IMR-90 (cell line): ENCODE measurements around the gene BIRC5. TPM values are rescaled to one million over a fixed set of nuclear protein-coding genes. Genes with fewer than 3 reads are reported as not detected.

ENCODE experiments used
- ATAC-seq: fragments of 200-7000 bp; cut with Tn5 transposase; 2 replicates; pipeline ENCODE4 v1.9.1; 2020; ENCODE audit warnings: low read depth, mild to moderate bottlenecking, moderate library complexity
- BruUV-seq: library from RNA; stranded (reverse); fragments of 400-500 nt; replicated peaks from 2 replicates; lab custom pipeline; 2021; lab: Mats Ljungman, UMichigan
- CTCF ChIA-PET: fragments of 300-600 bp; formaldehyde crosslinking; extraction: SDS; loops from one replicate; lab custom pipeline; 2021; ENCODE audit warnings: antibody characterized with exemption; lab: Yijun Ruan, JAX
- POLR2A ChIA-PET: fragments of 300-600 bp; sonication (Branson Sonifier 250); formaldehyde crosslinking; loops from one replicate; lab custom pipeline; 2022; ENCODE audit warnings: antibody characterized with exemption; ENCODE audit not compliant: unreplicated experiment; lab: Charles Lee
- DNase-seq: peaks from one replicate; pipeline ENCODE4 v3.0.0; 2013
- H2AFZ ChIP-seq: replicated peaks from 2 replicates; pipeline ENCODE3; 2013; ENCODE audit warnings: low read length, mild to moderate bottlenecking; ENCODE audit not compliant: poor library complexity
- H2AK5ac ChIP-seq: 2 replicates; pipeline ENCODE4 v1.6.1; 2013; ENCODE audit warnings: low read depth, low read length, inconsistent platforms
- H2AK9ac ChIP-seq: replicated peaks from 2 replicates; pipeline ENCODE3; 2013; ENCODE audit warnings: mild to moderate bottlenecking, low read depth, low read length, moderate library complexity; ENCODE audit not compliant: poor library complexity
- H2BK120ac ChIP-seq: 2 replicates; pipeline ENCODE4 v1.6.1; 2013; ENCODE audit warnings: low read depth, low read length, inconsistent platforms
- H2BK15ac ChIP-seq: 3 replicates; pipeline ENCODE4 v1.6.1; 2013; ENCODE audit warnings: low read depth, low read length, inconsistent platforms
- H2BK20ac ChIP-seq: 2 replicates; pipeline ENCODE4 v1.6.1; 2013; ENCODE audit warnings: low read depth, mild to moderate bottlenecking, inconsistent platforms, low read length, moderate library complexity
- H2BK5ac ChIP-seq: 2 replicates; pipeline ENCODE4 v1.6.1; 2013; ENCODE audit warnings: mild to moderate bottlenecking, low read depth, low read length, inconsistent platforms; ENCODE audit not compliant: poor library complexity, severe bottlenecking
- H3K14ac ChIP-seq: replicated peaks from 2 replicates; pipeline ENCODE4 v1.6.1; 2013; ENCODE audit warnings: low read depth, low read length, inconsistent platforms
- H3K18ac ChIP-seq: 2 replicates; pipeline ENCODE4 v1.6.1; 2013; ENCODE audit warnings: low read depth, low read length, control low read depth
- H3K23ac ChIP-seq: 2 replicates; pipeline ENCODE4 v1.6.1; 2013; ENCODE audit warnings: low read depth, low read length, inconsistent platforms
- H3K27ac ChIP-seq: 2 replicates; pipeline ENCODE4 v1.5.1; 2013; ENCODE audit warnings: mild to moderate bottlenecking, control low read depth, low read length; ENCODE audit not compliant: insufficient read depth
- H3K27me3 ChIP-seq: 2 replicates; pipeline ENCODE4 v1.6.1; 2013; ENCODE audit warnings: low read length; ENCODE audit not compliant: control insufficient read depth, insufficient read depth
- H3K36me3 ChIP-seq: 2 replicates; pipeline ENCODE4 v1.6.1; 2013; ENCODE audit warnings: low read length, mixed read lengths; ENCODE audit not compliant: control insufficient read depth, insufficient read depth
- H3K4ac ChIP-seq: 2 replicates; pipeline ENCODE4 v1.6.1; 2013; ENCODE audit warnings: low read depth, low read length, inconsistent platforms
- H3K4me1 ChIP-seq: 2 replicates; pipeline ENCODE4 v1.6.1; 2013; ENCODE audit warnings: low read length, mixed read lengths; ENCODE audit not compliant: control insufficient read depth, insufficient read depth
- H3K4me2 ChIP-seq: 2 replicates; pipeline ENCODE4 v1.6.1; 2013; ENCODE audit warnings: low read depth, mild to moderate bottlenecking, control low read depth, low read length, moderate library complexity
- H3K4me3 ChIP-seq: 2 replicates; pipeline ENCODE4 v1.5.1; 2013; ENCODE audit warnings: low read depth, mild to moderate bottlenecking, control low read depth, low read length, moderate library complexity; ENCODE audit not compliant: insufficient read depth
- H3K56ac ChIP-seq: 2 replicates; pipeline ENCODE4 v1.6.1; 2013; ENCODE audit warnings: low read length, inconsistent platforms; ENCODE audit not compliant: insufficient read depth; ENCODE audit errors: extremely low read depth
- H3K79me1 ChIP-seq, 2 experiments: 2 replicates each; pipeline ENCODE4 v1.6.1; 2013; ENCODE audit warnings: low read length in 2 of 2, inconsistent platforms in 1 of 2, low read depth in 1 of 2
- H3K9ac ChIP-seq: 2 replicates; pipeline ENCODE4 v1.6.1; 2013; ENCODE audit warnings: low read depth, low read length, control low read depth
- H3K9me1 ChIP-seq: 2 replicates; pipeline ENCODE4 v1.6.1; 2013; ENCODE audit warnings: low read length, inconsistent platforms; ENCODE audit not compliant: insufficient read depth
- H3K9me3 ChIP-seq: 2 replicates; pipeline ENCODE4 v1.6.1; 2013; ENCODE audit warnings: low read length; ENCODE audit not compliant: control insufficient read depth, insufficient read depth
- H4K20me1 ChIP-seq: 2 replicates; pipeline ENCODE4 v1.6.1; 2013; ENCODE audit warnings: low read length, inconsistent platforms; ENCODE audit not compliant: insufficient read depth
- H4K5ac ChIP-seq: 2 replicates; pipeline ENCODE4 v1.6.1; 2013; ENCODE audit warnings: mild to moderate bottlenecking, low read depth, low read length, control low read depth
- H4K8ac ChIP-seq, 2 experiments: 2 replicates each; pipeline ENCODE4 v1.6.1; 2013; ENCODE audit warnings: low read depth in 2 of 2, low read length in 2 of 2, control low read depth in 1 of 2, inconsistent platforms in 1 of 2
- H4K91ac ChIP-seq: 2 replicates; pipeline ENCODE4 v1.6.1; 2013; ENCODE audit warnings: low read depth, low read length, inconsistent platforms; ENCODE audit not compliant: insufficient read depth
- BHLHE40 ChIP-seq: fragments of 150-350 bp; IDR thresholded peaks from 2 replicates; pipeline ENCODE4 v1.6.1; 2016; ENCODE audit warnings: mild to moderate bottlenecking, low read depth, low read length
- CHD1 ChIP-seq: IDR thresholded peaks from 2 replicates; pipeline ENCODE4 v1.6.1; 2012; ENCODE audit warnings: low read depth, low read length, improper control_type of control experiment
- CTCF ChIP-seq: conservative IDR thresholded peaks from 2 replicates; pipeline ENCODE4 v1.5.1; 2012; ENCODE audit warnings: mild to moderate bottlenecking, low read depth, low read length, improper control_type of control experiment
- FOS ChIP-seq: fragments of 150-350 bp; IDR thresholded peaks from 2 replicates; pipeline ENCODE4 v1.6.1; 2016; ENCODE audit warnings: low read depth, low read length
- MAFK ChIP-seq: IDR thresholded peaks from 2 replicates; pipeline ENCODE4 v1.6.1; 2012; ENCODE audit warnings: low read depth, low read length, improper control_type of control experiment
- MAZ ChIP-seq: IDR thresholded peaks from 2 replicates; pipeline ENCODE4 v1.6.1; 2012; ENCODE audit warnings: low read depth, mild to moderate bottlenecking, low read length, improper control_type of control experiment, moderate library complexity, borderline replicate concordance
- MXI1 ChIP-seq: IDR thresholded peaks from 2 replicates; pipeline ENCODE4 v1.6.1; 2012; ENCODE audit warnings: low read depth, mild to moderate bottlenecking, low read length, moderate library complexity, borderline replicate concordance
- NFE2L2 ChIP-seq: fragments of 150-350 bp; IDR thresholded peaks from 2 replicates; pipeline ENCODE4 v1.6.1; 2016; ENCODE audit warnings: low read depth, mild to moderate bottlenecking, low read length
- POLR2A ChIP-seq: IDR thresholded peaks from 2 replicates; pipeline ENCODE4 v1.6.1; 2012; ENCODE audit warnings: mild to moderate bottlenecking, low read depth, low read length
- RAD21 ChIP-seq: IDR thresholded peaks from 2 replicates; pipeline ENCODE4 v1.6.1; 2012; ENCODE audit warnings: low read length, improper control_type of control experiment
- RCOR1 ChIP-seq: IDR thresholded peaks from 2 replicates; pipeline ENCODE4 v1.6.1; 2012; ENCODE audit warnings: mild to moderate bottlenecking, low read length, improper control_type of control experiment; ENCODE audit not compliant: insufficient replicate concordance
- RFX5 ChIP-seq: IDR thresholded peaks from 2 replicates; pipeline ENCODE4 v1.8.0; 2012; ENCODE audit warnings: low read depth, mild to moderate bottlenecking, low read length, moderate library complexity
- SMC3 ChIP-seq: fragments of 150-350 bp; IDR thresholded peaks from 2 replicates; pipeline ENCODE4 v1.6.1; 2016; ENCODE audit warnings: low read depth, mild to moderate bottlenecking, antibody characterized with exemption, low read length, moderate library complexity
- WGBS, 2 experiments: methylation state at CpG; one replicate each; pipeline versions ENCODE4 v1.1.5 to v1.1.7; 2013; ENCODE audit warnings: missing lambda C conversion rate in 2 of 2; ENCODE audit not compliant: insufficient read length in 1 of 2; ENCODE audit errors: extremely low coverage in 2 of 2; 5-methylcytosine and 5-hydroxymethylcytosine counted together
- dilution Hi-C: fragments of 300-500 bp; cut with HindIII; formaldehyde crosslinking; loops from one replicate; pipeline ENCODE4 v1.14.3; 2018; ENCODE audit warnings: low sequenced_read_pairs; ENCODE audit not compliant: unreplicated experiment
- in situ Hi-C: fragments of 300-500 bp; cut with MboI; formaldehyde crosslinking; loops from 3 replicates; pipeline ENCODE4 v1.14.3; 2019; ENCODE audit warnings: low sequenced_read_pairs, inconsistent platforms, mixed read lengths
- intact Hi-C: fragments of 100-400 bp; cut with micrococcal nuclease; formaldehyde crosslinking; loops from 2 replicates; pipeline ENCODE4 v1.10.0; 2022
- polyA plus RNA-seq, 3 experiments: library from polyadenylated mRNA; depleted of rRNA; stranded (reverse); fragments of >200 nt; gene quantifications; 2 replicates each; pipeline ENCODE4 v1.2.3, GENCODE V29; 2012; ENCODE audit warnings: low replicate concordance in 1 of 3
- total RNA-seq: library from RNA; depleted of rRNA; stranded (reverse); fragments of >200 nt; gene quantifications from 2 replicates; pipeline ENCODE4 v1.2.3, GENCODE V29; 2012
- TF ChIP-seq, protein P1 (sequence below): fragments of 150-350 bp; IDR thresholded peaks from 2 replicates; pipeline ENCODE4 v1.6.1; 2016; ENCODE audit warnings: low read depth, mild to moderate bottlenecking, low read length, moderate library complexity, borderline replicate concordance
- TF ChIP-seq, protein P2 (sequence below): fragments of 150-350 bp; IDR thresholded peaks from 2 replicates; pipeline ENCODE4 v1.6.1; 2017; ENCODE audit warnings: mild to moderate bottlenecking, antibody characterized with exemption, low read length, low read depth

BIRC5 gene
- total and polyA plus RNA-seq, 2 of the 4 experiments (the other 2 are of a cell fraction): 16.6 to 52.7 TPM

DNA sequence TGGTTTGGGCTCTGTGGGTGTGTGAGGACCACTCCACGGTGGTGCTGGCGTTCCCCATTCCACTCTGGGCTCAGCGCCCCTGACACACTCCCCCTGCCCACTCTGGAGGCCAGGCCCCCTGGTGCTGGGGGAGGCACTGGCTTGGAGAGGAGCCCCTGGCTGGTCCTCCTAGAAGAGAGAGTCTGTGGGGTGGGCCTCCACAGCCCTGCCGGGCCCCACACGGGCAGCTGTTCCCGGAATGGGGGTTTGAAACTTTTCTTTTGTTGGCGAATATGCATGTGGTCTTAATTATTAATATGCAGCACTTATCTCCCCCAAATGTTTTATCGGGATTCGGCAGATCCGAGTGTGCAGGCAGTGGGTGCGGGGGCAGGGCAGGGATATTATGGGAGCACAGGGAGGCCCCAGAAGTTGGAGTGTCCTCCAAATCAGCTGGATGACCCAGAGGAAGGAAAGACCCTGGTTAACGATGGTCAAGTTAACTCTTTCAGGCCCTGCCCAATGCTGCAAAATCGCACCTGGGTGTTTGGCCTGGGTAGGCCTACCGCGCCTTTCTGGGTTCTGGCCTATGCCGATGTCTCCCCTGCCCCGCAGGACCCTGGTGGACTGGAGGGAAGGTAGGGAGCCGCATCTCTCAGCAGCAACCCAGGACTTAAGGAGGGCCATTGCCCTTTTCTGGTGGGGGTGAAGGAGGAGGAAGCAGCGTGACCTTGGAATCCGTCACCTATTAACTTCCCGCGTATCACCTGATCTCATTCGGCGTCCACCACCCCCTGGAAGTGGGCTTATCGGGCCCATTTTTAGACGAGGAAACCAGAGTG, 53.4 kb downstream of the BIRC5 start:
- H2AK5ac ChIP-seq: no peak overlapping the region; the same call in 1 of the 2 replicates
- H3K18ac ChIP-seq: no peak overlapping the region; the same call in 1 of the 2 replicates
- peaks cover 11% of the 10 kb centered on the region; the same call in 1 of the 2 replicates for H3K4me1 ChIP-seq
- H4K91ac ChIP-seq: no peak overlapping the region
- H3K4me2 ChIP-seq: no peak overlapping the region
- intact Hi-C loops (no loop called here), dilution Hi-C loops (no loop called here), in situ Hi-C loops (no loop called here)
- no peak overlapping the region for H2AK9ac ChIP-seq
- no peak overlapping the region for H3K56ac ChIP-seq
- H2BK20ac ChIP-seq: no peak overlapping the region
- no peak overlapping the region for H3K27ac ChIP-seq
- ChIA-PET CTCF (no interaction called here), POLR2A (no interaction called here)
- H3K27me3 ChIP-seq: peaks cover 41% of the 10 kb centered on the region
- H3K9me1 ChIP-seq: no peaks in the 10 kb centered on the region
- H4K20me1 ChIP-seq: no peaks in the 10 kb centered on the region
- H3K4me3 ChIP-seq: no peak overlapping the region
- H3K14ac ChIP-seq: no peak overlapping the region
- H4K8ac ChIP-seq: no peak overlapping the region
- no TSS peak for BruUV-seq
- H3K23ac ChIP-seq: no peak overlapping the region
- DNase-seq: no peak
- WGBS, 2 experiments: 81% methylated on average over 11 of the region's 26 CpGs; no CpG with 5 or more reads in 1 of the 2 experiments
- H2BK5ac ChIP-seq: no peak overlapping the region
- no peak overlapping the region for H3K4ac ChIP-seq
- no peak for ATAC-seq
- no peak overlapping the region for H3K9ac ChIP-seq
- no peaks in the 10 kb centered on the region for H3K36me3 ChIP-seq
- no peak overlapping the region for H4K5ac ChIP-seq
- H2AFZ ChIP-seq: no peak overlapping the region
- no peaks in the 10 kb centered on the region for H3K9me3 ChIP-seq
- no peaks in the 10 kb centered on the region for H3K79me1 ChIP-seq
- H2BK15ac ChIP-seq: no peak overlapping the region
- no peak overlapping the region for H2BK120ac ChIP-seq
- TF ChIP-seq NFE2L2 (no peak), RFX5 (no peak), MAZ (no peak), RCOR1 (no peak), MAFK (no peak), RAD21 (no peak), BHLHE40 (no peak), SMC3 (no peak), POLR2A (no peak), CTCF (no peak), CHD1 (no peak), FOS (no peak), MXI1 (no peak)
- TF ChIP-seq, protein P1, sequence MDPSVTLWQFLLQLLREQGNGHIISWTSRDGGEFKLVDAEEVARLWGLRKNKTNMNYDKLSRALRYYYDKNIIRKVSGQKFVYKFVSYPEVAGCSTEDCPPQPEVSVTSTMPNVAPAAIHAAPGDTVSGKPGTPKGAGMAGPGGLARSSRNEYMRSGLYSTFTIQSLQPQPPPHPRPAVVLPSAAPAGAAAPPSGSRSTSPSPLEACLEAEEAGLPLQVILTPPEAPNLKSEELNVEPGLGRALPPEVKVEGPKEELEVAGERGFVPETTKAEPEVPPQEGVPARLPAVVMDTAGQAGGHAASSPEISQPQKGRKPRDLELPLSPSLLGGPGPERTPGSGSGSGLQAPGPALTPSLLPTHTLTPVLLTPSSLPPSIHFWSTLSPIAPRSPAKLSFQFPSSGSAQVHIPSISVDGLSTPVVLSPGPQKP: no peak
- TF ChIP-seq, protein P2, sequence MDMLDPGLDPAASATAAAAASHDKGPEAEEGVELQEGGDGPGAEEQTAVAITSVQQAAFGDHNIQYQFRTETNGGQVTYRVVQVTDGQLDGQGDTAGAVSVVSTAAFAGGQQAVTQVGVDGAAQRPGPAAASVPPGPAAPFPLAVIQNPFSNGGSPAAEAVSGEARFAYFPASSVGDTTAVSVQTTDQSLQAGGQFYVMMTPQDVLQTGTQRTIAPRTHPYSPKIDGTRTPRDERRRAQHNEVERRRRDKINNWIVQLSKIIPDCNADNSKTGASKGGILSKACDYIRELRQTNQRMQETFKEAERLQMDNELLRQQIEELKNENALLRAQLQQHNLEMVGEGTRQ: no peak
